Retinal pigment epithelial cell (primary cell): Measurements from ENCODE around the gene CCDC47.

Experiments used
- DNase-seq: peaks from one replicate; pipeline ENCODE4 v3.0.0-alpha.2; 2010; ENCODE audit warnings: low read depth
- H3K4me3 ChIP-seq: 2 replicates; pipeline ENCODE4 v1.5.1; 2011; ENCODE audit warnings: mild to moderate bottlenecking, low read length, control low read depth, moderate library complexity
- CTCF ChIP-seq: conservative IDR thresholded peaks from 2 replicates; pipeline ENCODE4 v1.5.1; 2011; ENCODE audit warnings: low read depth, low read length, control low read depth, inconsistent platforms

Gene CCDC47

GRCh38 chr17:63698381-63698885 lies 75.0 kb downstream of the CCDC47 start:
- peak overlapping the region; percentile 49 for H3K4me3 ChIP-seq
- TF ChIP-seq CTCF = no peak
- DNase-seq = no peak

GRCh38 chr17:63697341-63698286 lies 75.8 kb downstream of the CCDC47 start:
- TF ChIP-seq CTCF = peak; percentile 62
- no peak for DNase-seq
- no peak overlapping the region for H3K4me3 ChIP-seq

DNA sequence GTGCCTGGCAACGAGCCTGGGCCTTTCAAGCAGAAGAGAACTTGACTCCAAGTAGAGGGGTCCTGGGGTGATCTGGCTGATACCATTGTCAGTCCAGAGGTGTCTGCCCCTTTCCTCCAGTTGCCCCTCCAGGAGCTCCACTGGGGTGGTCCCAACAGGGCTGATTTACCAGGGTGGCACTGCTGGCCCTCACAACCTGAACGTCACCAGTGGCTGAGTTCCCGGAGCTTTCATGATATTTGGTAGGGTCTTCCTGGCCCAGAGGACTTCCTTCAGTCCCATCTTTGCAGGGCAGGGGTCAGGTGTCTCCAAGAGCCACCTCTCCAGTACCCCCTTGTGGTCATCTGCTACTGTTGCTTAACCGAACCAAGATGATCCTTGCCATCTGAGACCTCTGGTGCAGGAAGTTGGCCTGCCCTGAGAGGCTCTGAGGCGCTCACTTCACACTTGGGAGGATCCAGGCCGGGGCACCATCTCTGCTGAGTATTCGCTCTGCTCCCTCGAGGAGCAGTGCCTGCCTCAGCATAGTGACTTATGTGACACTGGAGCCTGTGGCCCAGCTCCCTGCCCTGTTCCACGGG lies 76.9 kb downstream of the CCDC47 start:
- H3K4me3 ChIP-seq = no peak overlapping the region
- TF ChIP-seq CTCF = peak; percentile 59
- DNase-seq = no peak

DNA sequence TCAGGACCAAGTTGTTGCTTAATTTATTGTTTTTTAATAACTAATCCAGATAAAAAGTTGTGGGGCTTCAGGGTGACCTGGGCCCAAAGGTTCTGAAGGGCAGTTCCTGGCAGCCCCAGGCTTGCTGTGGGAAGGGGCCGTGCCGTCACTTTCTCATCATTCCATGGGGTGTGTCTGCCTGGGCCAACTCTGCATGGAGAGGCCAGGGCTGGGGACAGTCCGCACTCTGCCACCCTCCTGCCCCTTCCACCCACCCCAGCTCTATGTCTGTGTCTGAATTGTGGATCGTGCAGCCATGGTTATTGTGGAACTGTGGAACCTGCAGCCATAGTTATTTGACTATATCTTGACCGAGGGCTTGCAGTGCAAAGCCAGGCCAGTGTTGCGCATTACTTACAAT lies 77.5 kb downstream of the CCDC47 start:
- H3K4me3 ChIP-seq = no peak overlapping the region
- no peak for TF ChIP-seq CTCF
- no peak for DNase-seq
